G401 (cell line): Measurements from ENCODE around the gene PROX2. TPM values are rescaled to one million over a fixed set of nuclear protein-coding genes. Genes with fewer than 3 reads are reported as not detected.

Source experiments
- DNase-seq: peaks from one replicate; pipeline ENCODE4 v3.0.0-alpha.2; 2015; ENCODE audit warnings: low spot score
- in situ Hi-C: cut with HindIII; loops from 2 replicates; pipeline ENCODE4 v1.10.0; 2016; ENCODE audit warnings: low sequenced_read_pairs, mixed read lengths
- total RNA-seq: library from RNA; depleted of rRNA; stranded (reverse); fragments of >200 nt; shearing (Covaris generic); gene quantifications from 2 replicates; pipeline ENCODE4 v1.2.3, GENCODE V29; 2014; rRNA removed

PROX2 gene, protein sequence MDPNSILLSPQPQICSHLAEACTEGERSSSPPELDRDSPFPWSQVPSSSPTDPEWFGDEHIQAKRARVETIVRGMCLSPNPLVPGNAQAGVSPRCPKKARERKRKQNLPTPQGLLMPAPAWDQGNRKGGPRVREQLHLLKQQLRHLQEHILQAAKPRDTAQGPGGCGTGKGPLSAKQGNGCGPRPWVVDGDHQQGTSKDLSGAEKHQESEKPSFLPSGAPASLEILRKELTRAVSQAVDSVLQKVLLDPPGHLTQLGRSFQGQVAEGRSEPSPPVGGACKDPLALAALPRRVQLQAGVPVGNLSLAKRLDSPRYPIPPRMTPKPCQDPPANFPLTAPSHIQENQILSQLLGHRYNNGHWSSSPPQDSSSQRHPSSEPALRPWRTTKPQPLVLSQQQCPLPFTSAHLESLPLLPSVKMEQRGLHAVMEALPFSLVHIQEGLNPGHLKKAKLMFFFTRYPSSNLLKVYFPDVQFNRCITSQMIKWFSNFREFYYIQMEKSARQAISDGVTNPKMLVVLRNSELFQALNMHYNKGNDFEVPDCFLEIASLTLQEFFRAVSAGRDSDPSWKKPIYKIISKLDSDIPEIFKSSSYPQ
- total RNA-seq: not detected in 2 replicates

DNA sequence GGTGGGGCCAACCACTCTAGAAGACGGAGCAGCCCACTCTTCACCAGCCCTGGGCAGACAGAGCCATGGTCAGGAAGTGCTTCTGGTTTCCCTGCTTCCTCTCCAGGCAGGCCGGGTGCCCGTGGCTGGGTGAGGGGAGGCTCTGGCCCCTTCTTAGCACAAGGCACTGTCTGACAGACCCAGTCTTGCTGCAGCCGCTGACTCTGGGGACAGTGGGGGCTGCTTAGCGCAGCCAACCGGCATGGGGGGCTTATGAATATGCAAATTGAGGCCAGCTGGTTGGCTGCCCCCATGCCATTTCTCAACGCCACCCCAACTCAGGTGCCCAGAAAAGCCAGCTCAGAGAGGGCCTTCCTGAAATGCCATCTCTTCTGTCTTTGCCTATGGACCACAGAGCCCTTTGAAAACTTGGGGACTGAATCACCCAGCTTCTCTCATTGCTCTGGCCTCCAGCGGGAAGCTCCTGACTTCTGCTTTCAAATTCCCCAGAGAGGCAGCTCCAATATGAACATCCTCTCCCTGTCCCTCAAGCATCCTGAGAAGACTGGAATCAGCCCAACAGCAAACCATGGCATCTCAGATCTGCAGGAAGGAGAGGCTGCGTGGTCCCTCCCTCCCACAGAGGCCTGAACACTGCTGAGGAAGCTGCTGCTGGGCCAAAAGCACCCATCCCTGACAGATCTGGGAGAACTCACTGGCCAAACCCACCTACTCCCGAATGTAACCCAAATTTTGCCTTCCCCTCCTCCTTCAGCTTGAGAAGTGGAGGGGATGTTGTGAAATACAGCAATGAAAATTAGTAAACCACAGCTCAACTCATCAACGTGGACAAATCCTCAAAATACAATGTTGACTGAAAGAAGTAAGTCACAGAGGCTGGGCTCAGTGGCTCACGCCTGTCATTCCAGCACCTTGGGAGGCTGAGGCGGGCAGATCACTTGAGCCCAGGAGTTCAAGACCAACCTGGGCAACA is at the start of gene PROX2:
Gene PROX2, minus strand, starts transcription at position 205 of the 973 bp plus-strand sequence. CDS start 12,311 bp downstream, outside the sequence.
- in situ Hi-C loops: no loop called here
- no peak for DNase-seq

DNA sequence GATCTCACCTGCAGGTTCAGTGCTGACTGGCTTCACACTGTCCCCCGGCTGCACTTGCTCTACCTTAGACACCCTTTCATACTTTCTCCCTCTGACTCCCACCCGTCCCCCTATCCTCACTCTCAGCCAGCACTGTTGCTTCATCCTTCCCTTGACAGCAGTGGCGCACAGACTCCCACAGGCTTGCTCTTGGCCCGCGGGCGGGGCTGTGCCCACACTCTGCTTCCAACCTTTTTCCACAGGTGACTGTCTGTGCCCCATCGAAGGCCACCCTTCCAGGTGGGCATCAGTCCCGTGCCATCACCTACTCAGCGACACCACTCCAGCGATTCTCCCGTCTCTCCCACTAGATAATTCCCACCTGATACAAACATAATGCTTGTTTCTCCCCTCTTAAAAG is 48.1 kb upstream of the PROX2 start:
- DNase-seq: no peak

DNA sequence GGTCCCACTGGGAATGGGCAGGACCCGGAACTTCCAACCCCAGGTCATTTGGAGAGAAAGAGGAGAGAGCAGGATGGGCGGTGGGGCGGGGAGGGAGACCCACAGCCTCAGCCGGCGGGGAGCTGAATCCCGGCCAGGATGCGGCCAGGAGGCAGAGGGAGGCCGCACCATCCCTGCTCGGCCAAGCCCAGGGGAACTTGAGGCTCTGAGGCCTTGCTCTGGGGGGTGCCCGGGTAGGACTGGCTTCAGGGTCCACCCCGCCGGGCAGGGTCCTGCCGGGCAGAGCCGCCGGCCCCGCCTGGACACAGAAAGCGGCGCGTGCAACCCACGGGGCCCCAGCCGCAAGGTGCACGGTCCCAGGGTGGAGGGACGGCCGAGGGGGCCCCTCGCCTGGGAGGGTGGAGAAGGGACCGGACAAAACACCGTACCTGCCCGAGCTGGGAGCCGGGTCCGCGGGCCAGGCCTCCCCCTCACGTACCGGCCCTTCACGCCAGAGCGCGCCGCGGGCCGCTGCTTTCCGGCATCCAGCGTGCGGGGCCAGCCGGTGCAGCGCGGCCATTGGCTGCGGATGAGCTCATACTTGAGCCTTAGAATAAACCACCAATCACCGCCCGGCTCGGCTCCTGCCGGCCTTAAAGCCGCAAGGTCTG is 46.9 kb upstream of the PROX2 start, which contains the start of gene RPS6KL1:
Gene RPS6KL1, minus strand, starts transcription at position 509 of the 650 bp plus-strand sequence. CDS start 1,719 bp downstream, outside the sequence.
- DNase-seq: peak; percentile 96
- in situ Hi-C loops: no loop called here

More for the DNA sequence above, 48.1 kb upstream of the PROX2 start:
- in situ Hi-C loops: no loop called here

DNA sequence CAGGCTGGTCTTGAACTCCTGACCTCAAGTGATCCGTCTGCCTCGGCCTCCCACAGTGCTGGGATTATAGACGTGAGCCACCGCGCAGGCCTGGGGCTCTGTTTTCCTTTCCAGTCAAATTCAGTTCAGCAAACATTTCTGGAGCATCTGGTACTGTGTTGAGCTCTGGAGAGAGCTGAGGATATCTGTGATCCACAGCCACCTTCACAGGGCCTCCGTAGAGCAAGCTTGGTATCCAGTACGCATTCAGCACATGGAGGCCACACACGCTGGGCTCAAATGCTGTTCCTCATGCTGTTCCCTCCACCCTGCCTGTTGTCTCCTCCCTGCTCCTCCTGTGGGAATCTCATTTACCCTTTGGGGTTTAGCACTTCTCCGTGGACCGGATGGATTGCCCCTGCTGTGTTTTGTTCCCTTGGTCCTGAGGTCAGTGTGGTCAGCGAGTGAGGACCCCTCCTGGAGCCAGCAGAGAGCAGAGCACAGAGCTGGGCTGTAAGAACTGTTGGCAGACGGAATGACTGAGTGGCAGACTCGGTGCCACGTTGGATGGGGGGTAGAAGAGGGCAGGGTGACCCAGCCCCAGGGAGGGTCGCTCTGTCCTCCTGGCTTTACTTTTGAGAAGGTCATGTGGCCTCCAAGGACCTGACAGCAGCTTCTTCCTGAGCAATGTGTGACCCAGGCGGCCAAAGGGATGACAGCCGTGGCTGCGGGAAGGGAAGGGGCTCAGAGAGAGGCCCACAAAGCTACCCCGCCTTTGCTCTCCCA is 46.2 kb upstream of the PROX2 start:
- in situ Hi-C loops: no loop called here
- no peak for DNase-seq

DNA sequence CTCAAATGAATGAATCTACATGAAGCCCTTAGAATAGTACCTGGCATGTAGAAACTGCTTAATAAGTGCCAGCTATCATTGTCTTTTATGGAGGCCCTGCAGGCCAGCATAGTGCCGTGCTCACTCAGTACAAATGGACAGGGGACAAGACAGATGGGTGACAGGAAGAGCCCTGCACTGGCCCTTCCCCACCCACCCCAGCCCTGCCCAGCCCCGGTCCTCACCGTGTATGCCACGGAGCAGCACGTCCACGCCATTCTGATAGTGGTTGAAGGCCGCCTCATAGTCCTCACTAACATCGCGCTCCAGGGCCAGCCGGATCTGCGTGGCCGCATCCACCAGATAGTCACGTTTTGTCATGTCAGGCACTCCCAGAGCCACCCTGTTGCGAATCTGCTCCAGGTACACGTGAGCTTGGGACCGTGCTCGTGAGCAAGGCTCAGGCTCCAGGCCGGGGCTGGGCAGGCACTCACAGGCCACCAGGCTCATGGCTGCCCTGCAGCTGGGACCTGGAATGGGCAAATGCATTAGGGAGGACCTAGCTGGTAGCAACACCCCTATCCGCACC is 45.2 kb upstream of the PROX2 start:
- no peak for DNase-seq
- in situ Hi-C loops: no loop called here

DNA sequence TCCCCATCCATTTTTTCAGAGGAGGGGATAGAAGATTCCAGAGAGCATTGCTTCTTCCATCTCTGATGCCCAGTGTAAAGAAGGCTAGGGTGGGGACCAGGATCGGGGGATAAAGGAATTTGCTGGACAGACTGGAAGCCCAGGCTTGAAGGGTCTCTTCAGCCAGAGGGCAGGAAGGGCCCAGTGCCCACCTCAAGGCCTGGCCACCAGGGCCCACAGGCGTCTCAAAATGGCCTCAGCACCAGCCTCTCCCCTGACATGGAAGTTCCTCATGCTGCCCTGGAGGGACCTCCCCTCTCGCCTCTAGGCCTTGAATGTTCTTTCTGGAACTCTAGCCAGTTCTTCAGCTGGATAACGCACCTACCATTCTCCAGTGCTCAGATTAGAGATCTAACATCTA is 44.3 kb upstream of the PROX2 start:
- in situ Hi-C loops: no loop called here
- DNase-seq: no peak

DNA sequence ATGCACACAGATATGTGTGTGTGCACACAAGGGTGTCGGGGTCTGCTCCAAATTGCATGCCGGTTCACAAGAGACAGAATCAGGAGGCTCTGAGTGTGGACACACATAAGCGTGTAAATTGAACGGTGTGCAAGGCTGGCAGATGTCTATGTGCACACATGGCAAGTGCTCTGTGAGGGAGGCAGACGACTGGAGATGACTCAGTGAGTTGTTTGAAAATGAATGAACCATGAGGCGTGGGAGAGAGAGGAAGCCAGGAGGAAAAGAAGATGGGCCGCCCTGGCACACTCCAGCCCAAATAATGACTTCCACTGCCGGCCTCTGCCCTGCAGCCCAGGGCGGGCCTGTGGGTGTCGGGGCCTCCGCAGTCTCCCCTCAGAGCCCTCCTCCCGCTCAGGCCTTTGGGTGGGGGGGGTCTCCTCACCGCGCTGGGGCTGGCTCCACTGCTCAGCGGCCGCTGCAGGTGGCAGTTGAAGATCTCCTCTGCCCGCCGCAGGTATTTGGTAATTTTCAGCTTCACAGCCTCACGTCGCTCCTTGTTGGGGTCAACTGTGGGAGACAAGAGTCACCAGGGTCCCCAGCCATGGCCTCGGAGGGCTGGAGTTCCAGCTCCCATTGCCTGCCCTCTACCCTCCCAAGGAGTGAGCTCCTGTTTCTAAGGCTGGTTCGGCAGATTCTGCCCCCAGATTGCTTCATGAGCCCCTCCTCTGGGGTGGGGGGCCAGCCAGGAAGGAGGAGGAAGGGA is 43.6 kb upstream of the PROX2 start:
- DNase-seq: no peak
- in situ Hi-C loops: no loop called here

DNA sequence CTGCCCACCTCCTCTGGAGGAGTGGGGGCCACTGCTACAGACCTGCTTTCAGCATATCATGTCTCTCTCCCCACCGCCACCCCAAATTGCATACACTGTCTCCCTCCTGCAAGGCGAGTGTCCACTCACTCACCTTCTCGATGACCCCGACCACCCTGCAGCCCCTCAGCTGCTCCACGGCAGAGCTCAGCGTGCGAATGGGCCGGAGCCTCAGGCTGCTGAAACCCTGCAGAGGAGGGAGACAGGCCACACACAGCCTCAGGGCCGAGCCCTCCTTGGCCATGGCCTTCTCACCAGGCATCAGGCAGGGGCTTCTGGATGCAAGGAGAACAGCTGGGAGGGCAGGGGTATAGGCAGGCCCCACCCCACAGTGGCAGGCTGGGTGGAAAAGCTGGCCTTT is 42.4 kb upstream of the PROX2 start:
- DNase-seq: no peak
- in situ Hi-C loops: no loop called here

DNA sequence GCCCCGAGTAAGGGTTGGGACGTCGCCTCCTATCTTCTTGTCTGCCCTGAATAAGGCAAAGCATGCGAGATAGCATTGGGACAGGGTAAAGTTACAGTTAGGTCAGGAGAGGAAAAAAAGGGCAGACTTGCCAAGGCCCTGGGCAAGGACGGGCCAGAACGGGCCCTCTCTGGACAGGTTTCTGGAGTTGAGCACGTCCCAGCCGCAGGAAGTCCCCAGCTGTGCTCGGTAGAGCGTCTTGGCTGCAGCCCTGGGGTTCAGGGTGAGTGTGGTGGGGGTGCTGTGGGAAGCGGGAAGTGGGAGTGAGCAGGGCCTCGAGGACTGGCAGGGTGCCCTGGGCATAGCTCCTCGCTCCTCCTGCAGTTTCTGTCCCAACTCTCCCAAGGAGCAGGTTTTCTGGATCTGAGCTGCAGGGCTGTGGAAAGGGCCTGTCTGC is 41.7 kb upstream of the PROX2 start:
- DNase-seq: no peak
- in situ Hi-C loops: no loop called here

DNA sequence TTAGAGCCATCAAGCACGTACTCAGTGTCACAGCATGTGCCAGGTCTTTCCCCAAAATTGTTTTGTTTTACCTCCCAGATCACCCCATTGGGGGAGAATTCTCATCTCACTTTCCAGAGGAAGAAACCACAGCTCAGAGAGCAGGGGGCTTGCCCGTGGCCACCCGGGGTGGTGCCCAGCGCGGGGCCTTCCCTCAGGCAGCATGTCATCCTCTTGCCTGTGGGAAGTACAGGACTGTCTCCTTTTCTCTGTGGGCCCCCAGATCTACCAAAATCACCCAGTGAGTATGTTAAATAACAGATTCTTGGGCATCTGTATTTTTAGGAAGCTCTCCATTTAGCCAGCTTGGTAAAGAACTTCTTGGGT is 41.2 kb upstream of the PROX2 start:
- in situ Hi-C loops: no loop called here
- no peak for DNase-seq

DNA sequence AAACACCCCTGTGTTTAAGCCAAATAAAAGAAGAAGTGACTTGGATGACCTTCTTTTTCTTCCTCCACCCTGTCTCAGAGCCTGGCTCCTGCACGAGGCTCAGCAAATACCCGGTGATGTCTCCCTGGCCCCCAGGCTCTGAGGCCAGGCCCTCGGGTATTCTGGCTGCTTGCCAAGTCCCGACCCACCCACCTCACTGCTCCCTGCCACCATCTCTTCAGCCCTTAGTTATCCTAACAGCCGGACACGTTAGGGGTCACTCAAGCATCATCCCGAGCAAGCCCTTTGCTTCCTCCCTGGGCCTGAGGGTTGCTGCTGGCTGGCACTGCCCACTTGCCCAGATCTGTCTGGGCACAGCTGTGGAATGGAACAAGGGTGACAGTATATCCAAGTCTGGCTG is 39.9 kb upstream of the PROX2 start:
- no peak for DNase-seq
- in situ Hi-C loops: no loop called here

DNA sequence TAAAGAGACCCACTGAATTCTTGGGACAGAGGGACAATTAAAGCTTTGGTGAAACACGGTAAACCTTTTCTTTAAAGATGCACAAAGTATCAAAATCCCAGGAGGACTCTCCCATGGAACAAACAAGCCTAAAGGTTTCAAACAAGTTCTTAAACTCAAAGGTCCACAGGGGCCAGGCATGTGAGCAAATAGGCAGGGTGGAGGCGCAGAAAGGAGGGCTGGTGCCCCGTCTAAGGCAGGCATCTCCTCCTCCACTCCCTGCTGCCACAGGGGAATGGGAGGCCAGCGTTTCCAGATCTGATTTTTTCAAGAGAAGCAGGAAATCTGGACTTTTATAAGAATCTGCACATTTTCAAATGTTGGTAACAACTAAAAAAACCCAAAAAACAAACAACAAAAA is 39.5 kb upstream of the PROX2 start:
- in situ Hi-C loops: no loop called here
- no peak for DNase-seq

DNA sequence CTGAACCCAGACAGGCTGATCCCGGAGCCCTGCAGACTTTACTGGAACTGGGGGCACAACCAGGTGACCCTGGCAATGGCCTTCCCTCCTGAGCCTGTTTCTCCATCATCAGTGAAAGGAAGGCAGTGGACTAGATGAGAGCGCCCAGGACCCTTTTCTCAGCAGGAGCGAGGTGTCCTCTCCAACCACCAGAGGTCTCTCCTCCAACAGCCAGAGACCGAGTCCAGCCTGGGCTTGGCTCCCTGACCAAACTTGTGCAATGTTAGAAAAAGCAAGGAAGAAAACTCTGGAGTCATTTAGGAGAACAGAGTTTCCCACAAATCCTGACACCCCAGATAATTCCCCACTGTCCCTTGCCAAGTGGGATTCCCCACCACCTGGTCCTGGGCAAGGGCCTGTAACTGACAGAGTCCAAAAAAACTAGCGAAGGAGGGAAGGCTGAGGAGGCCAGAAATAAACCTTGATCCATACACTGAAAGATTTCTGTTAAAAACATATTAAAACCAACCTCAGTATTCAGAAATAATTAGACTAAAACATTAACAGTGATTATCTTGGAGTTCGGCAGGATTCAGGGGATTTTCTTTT is 38.1 kb upstream of the PROX2 start:
- peak; percentile 48 for DNase-seq
- in situ Hi-C loops: no loop called here

DNA sequence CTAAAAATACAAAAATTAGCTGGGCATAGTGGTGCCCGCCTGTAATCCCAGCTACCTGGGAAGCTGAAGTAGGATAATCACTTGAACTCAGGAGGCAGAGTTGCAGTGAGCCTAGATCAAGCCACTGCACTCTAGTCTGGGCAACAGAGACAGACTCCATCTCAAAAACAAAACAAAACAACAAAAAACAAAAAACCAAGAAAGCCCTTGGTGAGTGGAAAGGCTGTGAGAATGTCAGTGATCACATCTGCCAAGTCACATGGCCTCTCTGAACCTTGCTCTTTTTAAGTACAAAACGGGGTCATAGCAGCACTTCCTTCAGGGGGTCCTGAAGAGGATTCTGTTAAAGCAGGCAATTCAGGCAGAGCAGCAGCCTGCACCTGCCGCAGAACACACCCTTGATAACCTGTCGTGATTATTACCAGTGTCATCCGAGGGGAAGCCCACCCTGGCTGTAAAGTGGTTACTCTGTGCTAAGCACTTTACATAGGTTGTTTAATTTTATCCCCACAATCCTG is 37.5 kb upstream of the PROX2 start:
- in situ Hi-C loops: no loop called here

DNA sequence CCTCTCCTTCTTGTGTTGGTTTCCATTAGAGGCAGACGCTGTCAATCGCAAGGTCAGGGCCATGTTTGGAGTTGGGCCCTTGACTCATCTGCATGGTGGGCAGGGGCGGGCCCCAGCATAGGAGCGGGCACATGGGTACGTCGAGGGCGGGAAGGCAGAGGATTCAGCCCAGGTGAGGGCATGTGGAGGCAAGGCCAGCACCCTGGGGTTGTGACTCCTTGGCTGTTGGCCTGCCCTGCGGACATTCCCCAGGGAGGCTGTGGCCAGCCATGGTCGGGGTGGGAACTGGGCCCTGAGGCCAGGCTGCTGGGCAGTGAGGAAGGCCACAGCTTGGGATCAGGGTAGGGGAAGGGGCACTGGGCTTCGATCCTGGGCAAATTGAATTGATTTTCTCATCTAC is 36.9 kb upstream of the PROX2 start:
- in situ Hi-C loops: no loop called here
- DNase-seq: no peak

More for the DNA sequence above, 37.5 kb upstream of the PROX2 start:
- no peak for DNase-seq

DNA sequence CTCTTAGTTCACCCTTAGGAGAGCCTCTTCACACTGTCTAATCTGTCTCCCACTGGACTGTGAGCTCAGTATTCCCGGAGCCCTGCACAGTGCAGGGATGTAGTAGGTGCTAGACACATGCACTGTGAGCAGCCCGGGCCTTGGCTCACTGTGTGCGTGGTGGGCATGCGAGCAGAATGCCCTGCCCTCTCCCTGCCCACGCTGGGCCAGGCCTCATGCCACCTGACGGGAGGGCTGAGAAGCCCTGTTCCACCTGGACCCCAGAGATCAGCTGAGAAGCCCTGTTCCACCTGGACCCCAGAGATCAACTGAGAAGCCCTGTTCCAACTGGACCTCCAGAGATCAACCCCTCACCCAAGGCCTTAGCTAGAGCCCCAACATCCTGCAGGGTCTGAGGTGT is 36.2 kb upstream of the PROX2 start:
- DNase-seq: no peak
- in situ Hi-C loops: no loop called here

DNA sequence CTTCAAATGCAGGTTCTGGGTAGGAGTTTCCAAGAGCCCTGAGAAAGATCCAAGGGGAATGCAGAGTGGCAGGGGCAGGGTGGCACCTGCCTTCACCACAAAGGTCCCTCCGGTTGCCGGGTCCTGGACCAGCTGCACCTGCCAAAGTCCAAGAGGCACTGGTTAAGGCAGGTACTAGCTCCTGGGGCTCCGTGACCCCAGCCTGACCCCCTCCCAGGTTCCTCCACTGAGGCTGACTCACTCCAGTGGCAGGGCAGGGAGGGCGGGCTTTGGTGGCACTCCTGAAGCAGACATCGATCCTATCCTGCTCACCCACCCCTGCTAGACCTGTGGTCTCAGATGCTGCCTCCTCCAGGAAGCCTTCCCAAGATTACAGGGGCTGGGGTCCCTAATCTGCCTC is 35.8 kb upstream of the PROX2 start:
- in situ Hi-C loops: no loop called here
- no peak for DNase-seq
